K562 (cell line): Measurements from ENCODE around the gene ATXN7L1. TPM values are rescaled to one million over a fixed set of nuclear protein-coding genes. Genes with fewer than 3 reads are reported as not detected.

ENCODE experiments used
- CBFA2T2 ChIP-seq: fragments of 450-650 bp; conservative IDR thresholded peaks from 2 replicates; pipeline ENCODE4 v1.6.1; 2017; ENCODE audit warnings: mild to moderate bottlenecking
- NRF1 ChIP-seq, 2 experiments: fragments of 450-650 bp; IDR thresholded peaks in 1 of 2; conservative IDR thresholded peaks in 1 of 2; 2 replicates each; pipeline ENCODE4 v1.6.1; 2014; ENCODE audit warnings: mild to moderate bottlenecking in 2 of 2
- TOE1 ChIP-seq, 2 experiments: fragments of 450-650 bp in 1 of 2; sonication (generic) in 1 of 2; formaldehyde crosslinking in 1 of 2; IDR thresholded peaks; 2 replicates each; pipeline versions ENCODE4 v1.7.1 to v1.8.0; 2016 to 2022; ENCODE audit warnings: borderline replicate concordance in 2 of 2, mild to moderate bottlenecking in 2 of 2, antibody characterized with exemption in 1 of 2, inconsistent platforms in 1 of 2, low read depth in 1 of 2, missing genetic modification reagents in 1 of 2, moderate library complexity in 1 of 2
- ZBTB26 ChIP-seq: fragments of 450-650 bp; formaldehyde crosslinking; IDR thresholded peaks from 2 replicates; pipeline ENCODE4 v1.4.0; 2022; ENCODE audit warnings: missing genetic modification characterization
- ZNF592 ChIP-seq: fragments of 450-650 bp; IDR thresholded peaks from 2 replicates; pipeline ENCODE4 v1.6.1; 2017; ENCODE audit warnings: antibody characterized with exemption, mild to moderate bottlenecking
- ZNF785 ChIP-seq: fragments of 250-450 bp; sonication (Bioruptor Pico); IDR thresholded peaks from 2 replicates; pipeline ENCODE4 v1.4.0; 2020; ENCODE audit warnings: mild to moderate bottlenecking
- polyA plus RNA-seq, 8 experiments: library from polyadenylated mRNA; depleted of rRNA in 4 of 8; stranded (reverse) in 5 of 8; unstranded in 3 of 8; fragments of >200 nt; fragmentation: Nextera tagmentation in 2 of 8; fragmentation: Illumina TruSeq in 1 of 8; extraction: Ambion mirVana in 2 of 8; extraction: Trizol in 1 of 8; gene quantifications; 2 replicates each; pipeline versions ENCODE4 v1.2.1 to v1.2.3, GENCODE V29; 2011 to 2014; ENCODE audit warnings: inconsistent platforms in 1 of 8, missing spikeins in 1 of 8
- total RNA-seq, 7 experiments: library from RNA; depleted of rRNA in 6 of 7; stranded (reverse); fragments of >200 nt in 6 of 7; fragmentation: Illumina TruSeq in 2 of 7; extraction: Trizol in 2 of 7; gene quantifications; 2 replicates each; pipeline versions ENCODE4 v1.2.1 to v1.2.3, GENCODE V29; 2011 to 2021; ENCODE audit warnings: low replicate concordance in 1 of 7

The ATXN7L1 gene
- total and polyA plus RNA-seq, 9 of the 15 experiments (the other 6 are each of a cell fraction or from before 2014, with no cell fraction given): 6.6 to 13.7 (median 10.7) TPM

- TF ChIP-seq ZNF592 (no peak), ZNF785 (no peak), ZBTB26 (CRISPR knock-in tag) (no peak), NRF1 (conservative IDR thresholded peaks at IDR 0.05 in 1 of 2, IDR thresholded peaks at IDR 0.05 in 1 of 2) (no peak), CBFA2T2 (no peak), TOE1 (IDR thresholded peaks at IDR 0.05; ENCODE audit: borderline replicate concordance) (no peak), TOE1 (CRISPR knock-in tag; IDR thresholded peaks at IDR 0.05; ENCODE audit: borderline replicate concordance, low read depth) (no peak)
Observed at GRCh38 chr7:105825371-105825770, 51.0 kb downstream of the ATXN7L1 start (continued).
